Duodenal mucosa (tissue), 2 donors: ENCODE measurements around the gene SMIM5.
A peak's percentile ranks its signal among the peaks of the same experiment; 100 is the strongest.

Experiments
- H3K27ac ChIP-seq: one replicate; pipeline ENCODE4 v1.7.0; 2013; ENCODE audit warnings: low read depth, low read length
- H3K27me3 ChIP-seq, 2 donors: one replicate each; pipeline ENCODE4 v1.7.0; 2013; ENCODE audit warnings: low read length in 2 of 2, control low read depth in 1 of 2; ENCODE audit not compliant: insufficient read depth in 2 of 2, control insufficient read depth in 1 of 2
- H3K36me3 ChIP-seq, 2 donors: one replicate each; pipeline ENCODE4 v1.7.0; 2013; ENCODE audit warnings: low read length in 2 of 2, control low read depth in 1 of 2; ENCODE audit not compliant: insufficient read depth in 2 of 2, control insufficient read depth in 1 of 2
- H3K4me1 ChIP-seq, 2 donors: one replicate each; pipeline ENCODE4 v1.7.0; 2013; ENCODE audit warnings: low read length in 2 of 2, control low read depth in 1 of 2; ENCODE audit not compliant: insufficient read depth in 2 of 2, control insufficient read depth in 1 of 2
- H3K4me3 ChIP-seq, 2 donors: one replicate each; pipeline ENCODE4 v1.7.0; 2013; ENCODE audit warnings: low read length in 2 of 2, low read depth in 1 of 2
- H3K9ac ChIP-seq, 2 donors: one replicate each; pipeline ENCODE4 v1.7.0; 2013; ENCODE audit warnings: low read length in 2 of 2, low read depth in 1 of 2
- H3K9me3 ChIP-seq, 2 donors: one replicate each; pipeline ENCODE4 v1.7.0; 2013; ENCODE audit warnings: low read length in 2 of 2, control low read depth in 1 of 2; ENCODE audit not compliant: control insufficient read depth in 1 of 2

The SMIM5 gene

DNA sequence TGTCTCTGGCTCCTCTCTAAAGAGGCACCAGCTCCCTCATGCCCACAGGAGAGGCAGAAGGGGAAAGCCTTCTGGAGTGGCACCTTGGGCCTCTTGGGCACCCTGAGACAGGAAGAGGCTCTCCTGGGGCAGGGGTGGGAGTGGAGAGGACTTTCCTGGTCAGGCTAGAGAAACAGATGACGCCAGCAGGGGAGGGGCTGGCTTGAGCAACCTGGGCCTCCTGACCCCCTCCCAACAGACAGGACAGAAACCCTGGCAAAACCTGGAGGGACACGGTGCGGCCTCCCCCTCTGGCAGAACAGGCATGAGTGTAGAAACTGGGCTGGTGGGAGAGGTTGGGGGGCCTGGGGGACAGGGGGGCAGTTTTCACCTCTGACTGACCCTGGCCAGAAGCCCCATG lies 6.1 kb downstream of the SMIM5 start:
- H3K9ac ChIP-seq, result no peak overlapping the region
- no peaks in the 10 kb centered on the region for H3K27me3 ChIP-seq
- H3K36me3 ChIP-seq, result peaks cover 0 to 7% of the 10 kb centered on the region in 2 donors
- no peaks in the 10 kb centered on the region for H3K9me3 ChIP-seq
- H3K27ac ChIP-seq, result no peak overlapping the region
- no peak overlapping the region for H3K4me3 ChIP-seq
- H3K4me1 ChIP-seq, result peaks cover 61 to 73% of the 10 kb centered on the region in 2 donors

DNA sequence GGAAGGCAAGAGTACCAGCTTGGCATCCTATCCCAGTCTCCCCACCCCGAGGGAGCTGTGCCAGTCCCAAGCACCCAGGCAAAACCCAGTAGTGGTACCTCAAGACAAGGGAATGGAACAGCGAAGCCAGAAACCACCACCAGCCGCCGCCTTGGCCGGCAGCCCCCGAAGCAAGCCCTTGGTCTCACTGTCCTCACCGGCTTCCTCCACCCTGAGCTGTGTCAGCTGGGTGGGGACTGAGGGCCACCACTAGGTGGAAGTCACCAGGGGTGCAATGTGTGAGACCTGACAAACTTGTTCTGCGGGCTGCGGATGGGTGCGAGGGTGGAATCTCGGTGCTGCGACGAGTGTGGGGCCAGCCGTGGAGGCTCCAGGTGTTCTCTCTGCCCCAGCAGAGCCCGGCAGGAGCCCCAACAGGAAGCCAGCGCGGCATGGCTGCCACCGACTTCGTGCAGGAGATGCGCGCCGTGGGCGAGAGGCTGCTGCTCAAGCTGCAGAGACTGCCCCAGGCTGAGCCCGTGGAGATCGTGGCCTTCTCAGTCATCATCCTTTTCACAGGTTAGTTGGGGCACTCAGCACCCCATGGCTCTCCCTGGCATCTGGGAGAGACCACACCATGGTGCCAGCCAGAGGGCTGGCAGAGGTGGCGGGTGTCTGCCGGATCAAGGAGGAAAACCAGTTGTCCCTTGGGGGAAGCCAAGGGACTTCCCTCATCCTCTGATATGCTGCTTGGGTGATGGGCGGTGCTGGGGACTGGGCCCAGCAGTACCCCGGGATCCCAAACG lies 6.7 kb downstream of the SMIM5 start:
- Histone ChIP-seq H3K9ac (no peak overlapping the region), H3K4me3 (no peak overlapping the region), H3K27me3 (no peaks in the 10 kb centered on the region), H3K9me3 (no peaks in the 10 kb centered on the region), H3K4me1 (peaks cover 54 to 67% of the 10 kb centered on the region in 2 donors), H3K27ac (peak overlapping the region; percentile 32), H3K36me3 (peaks cover 0 to 7% of the 10 kb centered on the region in 2 donors)

DNA sequence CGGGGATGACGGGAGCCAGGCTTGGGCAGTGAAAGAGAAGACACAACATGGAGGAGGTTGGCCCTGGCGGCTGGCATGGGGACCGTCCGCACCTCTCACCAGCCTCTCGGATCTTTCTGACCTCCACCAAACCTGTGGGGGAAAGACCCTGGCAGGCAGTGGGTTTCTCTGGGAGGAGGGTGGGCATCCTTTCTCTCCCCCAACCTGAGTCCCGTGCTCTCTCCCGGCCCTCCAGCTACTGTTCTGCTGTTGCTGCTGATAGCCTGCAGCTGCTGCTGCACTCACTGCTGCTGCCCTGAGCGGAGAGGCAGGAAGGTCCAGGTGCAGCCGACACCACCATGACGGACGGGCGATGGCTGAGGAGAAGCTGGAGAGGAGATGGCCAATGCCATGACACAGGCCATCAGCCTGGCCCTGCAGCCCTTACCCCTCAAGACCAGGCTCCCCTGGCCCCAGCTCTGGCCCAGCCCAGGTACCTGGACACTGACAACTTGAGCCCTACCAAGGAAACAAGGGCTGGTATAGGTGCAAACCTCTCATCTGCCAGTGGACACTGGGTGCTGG lies 7.4 kb downstream of the SMIM5 start:
- no peak overlapping the region for H3K9ac ChIP-seq
- H3K9me3 ChIP-seq, result no peaks in the 10 kb centered on the region
- no peaks in the 10 kb centered on the region for H3K27me3 ChIP-seq
- H3K36me3 ChIP-seq, result peaks cover 0 to 7% of the 10 kb centered on the region in 2 donors
- peaks cover 53 to 68% of the 10 kb centered on the region in 2 donors for H3K4me1 ChIP-seq
- no peak overlapping the region for H3K4me3 ChIP-seq
- H3K27ac ChIP-seq, result peak overlapping the region; percentile 30

DNA sequence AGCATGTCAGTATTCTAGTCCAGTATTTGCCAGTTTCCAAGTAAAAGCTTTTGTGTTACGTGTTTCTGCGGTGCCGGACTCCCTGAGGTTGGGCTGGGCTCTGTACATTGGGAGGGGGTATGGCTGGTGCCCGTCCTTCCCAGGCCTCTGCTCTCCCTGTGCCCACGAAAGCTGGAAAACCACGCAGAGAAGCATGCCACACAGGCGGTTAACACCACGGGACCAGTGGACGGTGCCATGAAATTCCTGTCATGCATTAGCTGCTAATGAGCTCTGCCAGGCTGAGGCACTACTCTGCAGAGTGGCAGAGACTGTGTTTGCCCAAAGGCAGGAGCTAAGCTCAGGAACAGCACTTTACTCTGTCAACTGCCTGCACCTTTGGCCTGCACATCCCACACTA lies 8.1 kb downstream of the SMIM5 start:
- no peaks in the 10 kb centered on the region for H3K27me3 ChIP-seq
- no peak overlapping the region for H3K27ac ChIP-seq
- H3K4me1 ChIP-seq, result peaks cover 53 to 68% of the 10 kb centered on the region in 2 donors
- peaks cover 0 to 7% of the 10 kb centered on the region in 2 donors for H3K36me3 ChIP-seq
- H3K9me3 ChIP-seq, result no peaks in the 10 kb centered on the region
- no peak overlapping the region for H3K4me3 ChIP-seq
- no peak overlapping the region for H3K9ac ChIP-seq

DNA sequence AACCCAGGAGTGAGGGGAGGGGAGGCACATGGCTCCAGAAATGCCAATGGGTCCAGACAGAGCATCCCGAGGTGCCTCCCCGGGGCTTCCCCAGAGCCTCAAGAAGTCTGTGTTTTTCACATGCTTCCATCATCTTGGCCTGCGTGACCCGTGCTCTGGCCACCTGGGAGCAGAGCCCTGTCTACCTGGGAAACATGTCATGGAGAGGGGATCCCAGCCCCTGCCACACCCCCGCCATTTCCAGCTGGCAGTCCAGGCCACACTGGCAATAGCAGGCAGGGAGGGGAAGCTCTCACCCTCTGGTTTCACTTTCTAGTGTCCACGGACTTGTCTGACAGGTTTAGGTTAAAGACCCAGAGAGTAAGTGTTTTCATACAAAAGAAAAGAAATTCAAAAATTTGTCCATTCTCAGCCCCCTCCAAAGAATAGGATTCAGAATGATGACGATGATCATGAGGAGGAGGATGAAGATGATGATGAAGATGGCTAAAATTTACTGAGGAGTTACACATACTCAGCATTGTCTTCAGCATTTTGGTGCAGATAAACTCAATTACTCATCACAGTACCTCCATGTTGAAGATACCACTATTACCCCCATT lies 9.0 kb downstream of the SMIM5 start:
- H3K27me3 ChIP-seq, result no peaks in the 10 kb centered on the region
- H3K27ac ChIP-seq, result peak overlapping the region; percentile 51
- H3K9me3 ChIP-seq, result no peaks in the 10 kb centered on the region
- H3K9ac ChIP-seq, result no peak overlapping the region
- peaks cover 48 to 67% of the 10 kb centered on the region in 2 donors for H3K4me1 ChIP-seq
- H3K4me3 ChIP-seq, result no peak overlapping the region
- H3K36me3 ChIP-seq, result peaks cover 0 to 7% of the 10 kb centered on the region in 2 donors

DNA sequence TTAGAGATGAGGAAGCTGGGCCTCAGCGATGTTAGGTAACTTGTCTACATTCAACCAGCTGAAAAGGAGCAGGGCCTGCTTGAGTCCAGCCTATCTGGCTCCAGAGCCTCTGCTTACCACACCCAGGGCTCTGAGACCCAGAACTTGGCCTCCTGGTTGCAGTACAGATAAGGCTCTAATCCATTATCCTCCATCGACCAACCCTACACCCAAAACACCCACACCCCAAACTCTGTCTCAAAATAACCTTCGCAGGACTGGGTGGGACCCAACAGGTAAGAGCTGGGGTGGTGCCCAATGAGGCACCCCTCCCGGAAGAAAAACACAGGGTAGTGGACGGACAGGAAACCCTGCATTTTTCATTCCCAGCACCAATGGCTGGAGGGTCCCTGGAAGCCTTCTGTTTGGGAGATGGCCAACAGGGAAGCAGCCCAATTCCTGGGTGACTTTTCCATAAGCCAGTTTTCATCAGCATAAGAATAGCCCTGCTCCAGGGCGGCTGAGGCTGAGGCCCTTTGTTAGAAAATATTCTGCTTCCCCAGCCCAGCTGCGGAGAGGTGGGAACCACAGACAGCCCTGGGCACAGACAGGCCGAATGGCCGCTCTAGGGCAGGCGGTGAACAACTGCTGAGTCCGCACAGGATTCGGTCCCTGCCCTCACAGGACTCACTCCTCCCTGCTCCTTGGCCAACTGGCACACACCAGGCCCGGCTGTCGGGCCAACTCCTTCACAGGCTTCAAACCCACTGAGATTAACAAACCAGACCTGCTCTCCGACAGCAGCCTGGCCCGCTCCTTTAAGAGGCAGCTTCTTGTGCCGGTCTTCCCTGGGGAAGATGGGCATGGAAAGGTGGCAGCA lies 9.8 kb downstream of the SMIM5 start:
- peaks cover 42 to 62% of the 10 kb centered on the region in 2 donors for H3K4me1 ChIP-seq
- H3K27me3 ChIP-seq, result no peaks in the 10 kb centered on the region
- peaks cover 0 to 7% of the 10 kb centered on the region in 2 donors for H3K36me3 ChIP-seq
- H3K4me3 ChIP-seq, result no peak overlapping the region
- H3K27ac ChIP-seq, result peak overlapping the region; percentile 53
- no peak overlapping the region for H3K9ac ChIP-seq
- no peaks in the 10 kb centered on the region for H3K9me3 ChIP-seq

DNA sequence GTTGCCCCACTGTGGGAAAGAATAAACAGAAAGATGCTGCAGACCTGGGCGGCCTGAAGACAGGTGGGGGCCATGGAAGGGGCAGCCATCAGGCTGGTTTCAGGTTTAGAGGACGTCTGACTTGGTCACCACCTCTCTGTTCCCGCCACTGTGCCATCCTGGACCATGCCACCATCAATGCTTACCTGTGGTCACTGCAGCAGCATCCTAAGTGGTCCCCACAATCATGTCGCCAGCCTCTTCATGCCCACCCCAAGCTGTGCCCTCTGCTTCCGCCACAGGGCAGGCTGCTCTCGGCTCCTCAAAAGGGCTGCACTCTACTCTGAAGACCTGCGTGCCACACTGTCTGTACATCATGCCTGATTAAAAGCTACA lies 10.4 kb downstream of the SMIM5 start:
- H3K9me3 ChIP-seq, result no peaks in the 10 kb centered on the region
- H3K27ac ChIP-seq, result no peak overlapping the region
- no peaks in the 10 kb centered on the region for H3K27me3 ChIP-seq
- no peak overlapping the region for H3K9ac ChIP-seq
- H3K4me1 ChIP-seq, result peaks cover 42 to 62% of the 10 kb centered on the region in 2 donors
- peaks cover 0 to 5% of the 10 kb centered on the region in 2 donors for H3K36me3 ChIP-seq
- no peak overlapping the region for H3K4me3 ChIP-seq

DNA sequence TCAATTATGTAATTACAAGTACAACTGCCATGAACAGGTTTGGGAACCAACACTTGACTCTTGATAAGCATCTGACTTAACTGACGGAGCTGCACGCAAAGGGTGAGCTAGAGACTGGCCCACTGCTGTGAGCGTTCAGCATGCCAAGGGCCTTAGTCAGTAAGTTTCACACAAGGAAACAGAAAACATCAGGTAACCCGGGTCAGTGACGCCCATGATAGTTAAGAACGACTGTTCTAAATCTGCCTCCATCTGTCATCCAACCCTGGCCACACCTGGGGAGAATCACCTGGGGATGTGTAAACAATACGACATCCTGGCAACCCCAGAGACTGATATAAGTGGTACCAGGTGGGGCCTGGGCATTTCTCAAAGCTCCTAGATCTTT lies 12.3 kb downstream of the SMIM5 start:
- Histone ChIP-seq H3K9ac (peak overlapping the region; percentile 55 to 56), H3K27ac (peak overlapping the region; percentile 93), H3K4me1 (peaks cover 33 to 52% of the 10 kb centered on the region in 2 donors)

DNA sequence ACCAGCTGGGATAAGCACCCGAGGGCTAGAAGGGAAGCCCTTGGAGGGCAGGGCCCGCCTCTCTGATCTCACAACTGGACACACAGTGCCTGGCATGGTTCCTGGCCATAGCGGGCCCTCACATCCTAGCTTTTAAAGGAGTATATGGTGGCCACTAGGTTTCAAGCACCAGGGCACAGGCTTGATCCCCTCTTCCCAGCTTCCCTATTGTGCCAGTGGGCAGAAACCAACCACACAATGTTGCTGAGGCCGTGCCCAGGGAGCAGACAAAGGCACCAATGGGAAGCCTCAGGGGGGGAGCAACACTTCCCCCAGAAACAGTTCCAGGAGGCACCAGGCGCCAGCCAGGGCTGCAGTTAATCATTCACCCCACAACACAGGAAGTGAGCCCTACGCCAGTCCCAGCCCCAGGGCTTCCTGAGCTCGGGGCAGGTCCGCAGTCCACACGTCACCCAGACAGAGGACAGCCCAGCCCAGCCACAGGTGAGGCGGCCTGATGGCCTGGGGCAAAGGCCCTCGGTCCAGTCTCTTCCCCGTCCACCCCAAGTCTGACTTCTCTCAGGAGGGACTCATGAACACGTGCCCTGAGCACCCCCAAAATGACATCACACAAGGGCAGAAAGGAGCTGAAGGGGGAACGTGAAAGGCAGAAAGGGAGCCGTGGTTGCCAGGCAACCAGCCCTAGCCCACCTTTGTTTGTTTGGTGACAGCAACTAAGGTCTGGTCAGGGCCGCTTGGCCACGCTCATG lies 12.8 kb downstream of the SMIM5 start:
- Histone ChIP-seq H3K9ac (peak overlapping the region; percentile 55 to 63), H3K4me3 (peak overlapping the region; percentile 27 to 47), H3K4me1 (peaks cover 30 to 47% of the 10 kb centered on the region in 2 donors), H3K27me3 (no peaks in the 10 kb centered on the region), H3K9me3 (no peaks in the 10 kb centered on the region), H3K36me3 (peaks cover 15 to 21% of the 10 kb centered on the region in 2 donors), H3K27ac (peak overlapping the region; percentile 93)

More for the DNA sequence above, 12.3 kb downstream of the SMIM5 start:
- no peaks in the 10 kb centered on the region for H3K9me3 ChIP-seq
- peak overlapping the region in 1 of 2 donors; percentile 3 for H3K4me3 ChIP-seq
- H3K36me3 ChIP-seq, result peaks cover 10 to 16% of the 10 kb centered on the region in 2 donors
- no peaks in the 10 kb centered on the region for H3K27me3 ChIP-seq
